NB4 (cell line): ENCODE measurements around the gene PRPH.

Source experiments
- CTCF ChIP-seq: IDR thresholded peaks from one replicate; pipeline ENCODE4 v1.5.1; 2012; ENCODE audit warnings: low read depth, low read length
- MAX ChIP-seq: IDR thresholded peaks from 2 replicates; pipeline ENCODE4 v1.6.1; 2011; ENCODE audit warnings: low read depth, low read length
- POLR2A ChIP-seq: IDR thresholded peaks from 2 replicates; pipeline ENCODE4 v1.6.1; 2011; ENCODE audit warnings: mild to moderate bottlenecking; ENCODE audit not compliant: insufficient read length; ENCODE audit errors: extremely low read depth

- peak; percentile 83 for TF ChIP-seq CTCF
- TF ChIP-seq MAX = no peak
- TF ChIP-seq POLR2A = no peak
Observed at GRCh38 chr12:49342066-49342913, 47.3 kb downstream of the PRPH start.
